SIG-M5 (cell line): ENCODE data around the gene KLHL6.

ENCODE experiments used
- DNase-seq: peaks from one replicate; lab custom pipeline; 2025; lab: John Stamatoyannopoulos, UW

The KLHL6 gene

DNA sequence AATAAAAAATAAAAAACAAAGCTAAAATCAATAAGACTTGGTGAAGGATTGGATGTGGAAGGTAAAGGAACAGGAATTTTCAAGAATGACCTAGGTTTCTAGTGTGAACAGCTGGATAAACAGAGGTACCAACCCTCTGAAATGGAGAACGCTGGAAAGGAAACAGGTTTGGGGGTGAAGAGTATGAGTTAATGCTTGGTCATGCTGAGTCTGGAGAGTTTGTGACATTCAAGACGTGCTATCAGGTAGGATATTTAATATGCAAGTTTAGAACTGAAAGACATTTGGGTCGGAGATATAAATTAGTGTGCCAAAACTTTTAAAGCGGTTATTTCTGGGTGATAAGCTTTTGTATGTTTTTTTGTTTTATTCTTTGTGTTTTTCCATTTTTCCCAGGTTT is 11.4 kb upstream of the KLHL6 start:
- DNase-seq = no peak

GRCh38 chr3:183564046-183564445 is 8.5 kb upstream of the KLHL6 start:
- no peak for DNase-seq

DNA sequence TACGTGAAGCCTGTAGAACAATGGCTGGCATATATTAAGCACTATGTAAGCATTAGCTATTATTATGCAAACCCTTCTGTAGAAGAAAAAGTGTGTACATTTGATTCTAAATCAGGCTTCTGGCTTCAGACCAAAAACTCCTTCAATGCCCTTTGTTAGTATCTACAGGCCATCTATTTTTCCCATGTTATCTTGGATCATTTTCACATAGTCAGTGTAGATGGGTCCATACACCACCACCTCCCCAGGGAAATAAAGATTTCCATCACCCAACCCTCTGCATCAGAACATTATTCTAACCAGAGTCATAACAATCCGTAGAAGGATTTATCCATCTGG is 8.0 kb upstream of the KLHL6 start:
- DNase-seq = no peak

GRCh38 chr3:183560607-183561006 is 5.1 kb upstream of the KLHL6 start:
- no peak for DNase-seq

DNA sequence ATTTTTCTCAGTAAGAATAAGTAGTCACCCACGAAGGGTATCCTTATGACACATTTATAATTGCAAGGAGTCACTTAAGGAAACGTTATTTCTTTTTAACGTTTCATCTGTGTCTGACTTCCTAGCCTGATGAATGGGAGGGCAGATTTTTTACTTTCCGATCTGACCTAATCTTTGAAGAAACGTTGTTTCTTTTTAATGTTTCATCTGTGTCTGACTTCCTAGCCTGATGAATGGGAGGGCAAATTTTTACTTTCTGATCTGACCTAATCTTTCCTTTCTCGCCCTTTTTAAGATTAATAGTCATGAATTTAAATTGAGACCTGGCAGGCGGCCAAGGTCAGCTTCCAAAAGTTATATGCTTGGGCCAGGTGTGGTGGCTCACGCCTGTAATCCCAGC is 3.0 kb upstream of the KLHL6 start:
- DNase-seq = no peak

DNA sequence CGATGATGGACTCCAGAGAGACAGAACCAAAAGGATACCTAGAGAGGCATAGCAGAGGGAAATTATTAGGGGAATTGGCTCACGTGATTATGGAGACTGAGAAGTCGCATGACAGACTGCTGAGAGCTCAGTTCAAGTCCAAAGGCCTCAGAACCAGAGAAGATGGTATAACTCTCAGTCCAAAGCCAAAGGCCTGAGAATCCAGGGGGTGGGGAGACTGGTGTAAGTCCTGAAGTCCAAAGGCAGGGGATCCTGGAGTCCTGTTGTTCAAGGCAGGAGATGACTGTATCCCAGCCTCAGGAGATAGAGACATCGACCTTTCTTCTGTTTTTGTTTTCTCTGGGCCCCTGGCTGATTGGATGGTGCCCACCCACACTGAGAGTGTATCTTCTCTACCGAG is 1.2 kb upstream of the KLHL6 start:
- DNase-seq = no peak

DNA sequence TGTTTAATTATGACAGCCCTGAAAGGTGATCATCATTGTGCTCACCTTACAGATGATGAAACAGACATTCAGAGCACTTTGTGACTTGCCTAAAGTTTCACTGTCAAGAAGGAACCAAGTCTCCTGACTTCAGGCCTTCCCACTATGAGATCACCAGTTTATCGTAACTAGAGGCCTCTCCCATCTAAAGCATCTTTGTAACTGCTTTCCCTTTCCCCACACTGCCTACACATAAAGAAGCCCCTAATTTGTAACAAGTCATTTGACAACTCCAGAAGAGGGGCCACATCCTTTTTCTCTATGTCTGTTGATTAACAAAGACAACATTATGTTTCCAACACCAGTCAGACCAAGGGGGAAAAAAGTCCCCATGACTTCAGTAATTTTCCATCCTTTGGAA is 1.1 kb downstream of the KLHL6 start:
- DNase-seq = no peak

DNA sequence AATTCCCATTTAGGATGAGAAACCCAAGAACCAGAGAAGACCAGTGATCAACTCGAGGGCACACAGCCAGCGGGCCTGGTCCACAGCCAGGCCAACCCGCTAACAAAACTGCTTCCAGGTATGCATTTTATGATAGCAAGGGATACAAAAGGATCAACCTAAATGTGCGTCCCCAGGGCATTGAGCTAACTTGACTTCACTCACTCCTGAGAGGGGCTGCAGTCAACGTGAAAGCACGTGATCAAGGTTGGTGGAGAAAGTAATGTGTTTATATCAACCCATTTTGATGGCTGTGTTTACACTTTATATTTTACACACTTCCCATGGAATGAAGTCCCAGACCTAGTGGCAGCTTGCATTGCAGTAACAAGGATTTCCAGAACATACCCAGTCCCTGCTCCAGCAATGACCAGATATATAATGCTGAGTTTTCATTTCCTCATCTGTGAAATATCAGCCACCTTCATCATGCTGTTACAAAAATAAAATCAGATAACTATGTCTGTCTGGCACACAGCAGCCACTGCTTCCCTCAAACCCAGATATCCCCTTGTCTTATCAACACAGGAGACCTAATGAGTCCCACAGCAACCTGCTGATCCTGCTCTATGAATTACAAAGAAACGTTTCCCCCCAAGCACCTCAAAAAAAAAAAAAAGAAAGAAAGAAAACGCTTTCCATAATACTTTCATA is 2.0 kb downstream of the KLHL6 start:
- DNase-seq = no peak

GRCh38 chr3:183551930-183552329 is 3.6 kb downstream of the KLHL6 start:
- no peak for DNase-seq

DNA sequence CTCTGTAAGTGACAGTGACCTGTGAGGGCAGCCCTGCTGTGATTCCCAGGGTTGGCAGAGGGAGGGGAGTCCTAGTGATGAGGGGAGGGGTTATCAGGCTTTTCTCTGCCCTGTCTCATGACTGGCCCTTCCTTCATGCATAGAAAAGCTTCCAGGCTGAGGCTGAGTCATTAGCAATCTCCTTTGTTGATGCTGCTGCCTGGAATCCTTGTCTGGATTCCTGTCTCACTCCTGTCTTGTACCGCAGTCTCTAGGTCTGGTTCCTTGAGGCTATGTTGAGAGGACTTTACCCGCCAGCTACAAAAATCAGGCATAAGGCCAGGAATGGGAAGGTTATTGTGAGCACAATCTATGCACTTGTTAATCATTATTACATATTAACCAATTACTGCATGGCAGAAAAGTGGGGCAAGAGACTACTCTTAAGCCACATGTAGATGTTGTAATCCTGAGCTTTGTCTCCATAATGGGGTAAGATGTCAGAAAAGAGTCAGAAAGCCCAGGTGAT is 7.2 kb downstream of the KLHL6 start:
- DNase-seq = no peak

GRCh38 chr3:183546625-183547024 is 8.9 kb downstream of the KLHL6 start:
- DNase-seq = no peak

DNA sequence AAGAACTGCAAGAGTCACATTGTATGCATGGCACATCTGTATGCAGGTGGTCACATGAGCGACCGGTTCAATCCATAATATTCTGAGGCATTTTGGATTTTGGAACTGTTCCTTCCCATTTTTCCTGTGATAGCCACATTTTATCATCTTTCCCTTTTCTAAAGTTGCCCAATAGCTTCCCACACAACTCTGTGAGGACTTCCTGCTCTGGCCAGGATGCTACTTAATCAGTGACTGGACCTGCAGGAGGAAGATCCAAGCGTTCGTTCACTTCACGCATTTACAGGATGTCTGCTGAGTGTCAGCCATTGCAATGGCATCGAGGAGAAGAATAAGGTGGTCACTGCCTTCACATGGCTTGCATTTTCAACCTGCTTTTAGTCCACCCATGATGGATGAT is 9.8 kb downstream of the KLHL6 start:
- no peak for DNase-seq

DNA sequence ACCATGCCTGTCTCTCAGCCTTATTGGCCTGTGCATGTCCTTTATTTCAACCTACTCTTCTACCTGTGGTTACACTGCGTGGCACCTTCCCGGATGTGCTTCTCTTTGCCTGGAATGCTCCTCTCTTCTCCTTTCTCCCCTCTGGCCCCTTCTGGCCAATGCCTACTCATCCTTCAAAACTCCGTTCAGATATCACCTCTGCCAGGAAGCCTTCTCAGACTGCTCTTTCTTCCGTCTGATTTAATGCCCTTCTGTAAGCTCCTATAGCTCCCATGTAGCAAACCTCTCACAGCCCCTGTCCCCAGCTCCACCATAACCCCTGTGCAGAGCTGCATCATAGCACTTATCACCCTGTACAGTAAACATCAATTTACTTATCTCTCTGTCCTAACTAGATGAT is 13.2 kb downstream of the KLHL6 start:
- no peak for DNase-seq

DNA sequence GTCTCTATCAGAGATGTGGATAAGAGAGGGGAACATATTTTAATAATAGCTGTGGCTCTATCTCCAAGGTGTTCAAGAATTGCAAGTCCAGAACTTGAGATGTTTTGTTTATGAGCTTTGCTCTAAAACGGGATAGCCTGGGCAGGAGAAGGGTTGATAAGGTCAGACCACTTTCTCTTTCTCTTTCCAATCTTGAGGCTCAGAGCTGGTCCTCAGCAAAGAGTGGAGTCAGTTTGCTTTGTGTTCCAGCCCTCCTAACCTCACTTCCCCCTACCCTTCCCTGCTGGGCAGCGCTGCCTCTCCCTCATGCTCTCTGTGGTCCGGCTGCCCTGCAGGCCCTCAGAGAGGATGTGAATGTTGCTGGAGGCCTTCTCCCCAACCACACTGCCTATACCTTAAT is 13.8 kb downstream of the KLHL6 start:
- no peak for DNase-seq

- DNase-seq = no peak
Observed at GRCh38 chr3:183541235-183541655, 14.3 kb downstream of the KLHL6 start.

DNA sequence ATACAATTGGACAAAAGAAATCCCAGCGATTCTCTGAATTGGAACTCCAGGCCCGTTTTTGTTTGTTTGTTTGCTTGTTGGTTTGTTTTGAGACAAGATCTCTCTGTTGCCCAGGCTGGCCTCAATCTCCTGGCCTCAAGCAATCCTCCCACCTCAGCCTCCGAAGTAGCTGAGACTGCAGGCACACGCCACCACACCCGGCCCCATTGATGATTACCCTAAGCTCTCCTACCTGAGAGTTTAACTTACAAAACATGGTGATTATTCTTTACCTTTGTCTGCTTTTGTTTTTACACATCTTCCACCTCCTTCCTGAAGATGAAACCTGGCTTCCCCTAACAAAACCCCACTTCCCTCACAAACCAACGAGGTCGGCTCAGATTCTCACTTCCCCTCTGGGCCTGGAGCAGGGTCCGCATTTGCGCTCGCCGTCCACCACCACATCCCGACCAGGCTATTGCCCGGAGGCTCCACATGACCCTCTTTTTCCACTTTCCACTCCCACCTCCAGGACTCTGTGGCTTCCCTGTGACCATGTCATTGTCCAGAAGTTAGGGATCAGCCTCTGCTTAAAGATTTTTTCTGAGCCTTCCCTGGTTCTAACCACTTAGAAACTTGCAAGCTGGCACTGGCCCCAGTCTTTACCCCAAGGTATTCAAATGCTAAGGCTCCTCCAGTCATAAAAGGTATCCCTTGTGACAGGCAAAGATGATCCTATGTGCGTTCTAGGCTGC is 14.8 kb downstream of the KLHL6 start:
- no peak for DNase-seq

DNA sequence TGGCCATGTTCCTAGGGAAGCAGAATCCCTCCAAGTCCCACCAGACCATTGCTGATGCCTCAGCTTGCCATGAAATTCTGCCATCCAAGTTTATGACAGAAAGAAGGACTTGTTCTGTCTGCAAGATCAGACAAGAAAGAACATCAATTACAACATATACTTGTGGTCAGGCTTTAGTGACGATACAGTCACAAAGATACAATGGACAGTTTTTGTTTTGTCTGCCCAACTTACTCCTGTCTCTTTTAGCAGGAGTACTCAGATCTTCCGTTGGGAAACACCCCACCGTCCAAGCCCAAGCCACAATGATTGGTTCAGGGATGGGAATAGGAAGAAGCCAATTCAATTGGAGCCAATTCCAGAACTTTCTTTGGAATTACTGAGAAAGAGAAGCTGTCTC is 15.7 kb downstream of the KLHL6 start:
- no peak for DNase-seq

DNA sequence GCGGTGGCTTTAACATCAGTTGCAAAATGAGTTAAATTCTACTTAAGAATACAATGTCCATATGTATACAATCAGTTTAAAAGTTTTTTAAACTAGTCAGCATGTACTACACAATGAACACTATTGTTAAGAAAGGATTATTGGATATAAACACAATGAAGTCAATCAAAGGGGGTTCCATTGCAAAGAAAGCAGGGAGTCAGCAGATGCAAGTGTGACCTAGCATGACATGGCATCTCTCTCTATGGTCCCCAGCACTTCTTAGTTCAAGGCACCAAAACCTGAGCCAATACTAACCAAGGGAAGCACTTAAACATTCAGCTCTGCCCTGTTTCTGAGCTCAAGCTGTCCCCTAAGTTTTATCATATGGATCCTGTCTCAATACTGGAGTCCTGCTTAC is 17.0 kb downstream of the KLHL6 start:
- no peak for DNase-seq

- peak; percentile 94 for DNase-seq
Observed at GRCh38 chr3:183537295-183537730, 18.2 kb downstream of the KLHL6 start.

- no peak for DNase-seq
Observed at GRCh38 chr3:183536238-183536880, 19.1 kb downstream of the KLHL6 start.

DNA sequence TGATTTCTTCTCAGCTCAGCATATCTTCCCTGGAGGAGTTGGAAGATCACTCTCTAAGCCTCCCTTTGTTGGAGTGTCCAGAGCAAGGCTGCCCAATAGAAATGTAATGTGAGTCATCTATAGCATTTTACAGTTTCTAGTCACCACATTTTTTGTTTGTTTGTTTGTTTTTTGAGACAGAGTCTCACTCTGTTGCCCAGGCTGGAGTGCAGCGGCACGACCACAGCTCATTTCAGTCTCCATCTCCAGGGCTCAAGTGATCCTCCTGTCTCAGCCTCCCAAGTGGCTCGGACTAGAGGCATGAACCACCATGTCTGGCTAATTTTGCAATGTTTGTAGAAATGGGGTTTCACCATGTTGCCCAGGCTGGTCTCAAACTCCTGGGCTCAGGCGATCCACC is 21.3 kb downstream of the KLHL6 start:
- DNase-seq = no peak

DNA sequence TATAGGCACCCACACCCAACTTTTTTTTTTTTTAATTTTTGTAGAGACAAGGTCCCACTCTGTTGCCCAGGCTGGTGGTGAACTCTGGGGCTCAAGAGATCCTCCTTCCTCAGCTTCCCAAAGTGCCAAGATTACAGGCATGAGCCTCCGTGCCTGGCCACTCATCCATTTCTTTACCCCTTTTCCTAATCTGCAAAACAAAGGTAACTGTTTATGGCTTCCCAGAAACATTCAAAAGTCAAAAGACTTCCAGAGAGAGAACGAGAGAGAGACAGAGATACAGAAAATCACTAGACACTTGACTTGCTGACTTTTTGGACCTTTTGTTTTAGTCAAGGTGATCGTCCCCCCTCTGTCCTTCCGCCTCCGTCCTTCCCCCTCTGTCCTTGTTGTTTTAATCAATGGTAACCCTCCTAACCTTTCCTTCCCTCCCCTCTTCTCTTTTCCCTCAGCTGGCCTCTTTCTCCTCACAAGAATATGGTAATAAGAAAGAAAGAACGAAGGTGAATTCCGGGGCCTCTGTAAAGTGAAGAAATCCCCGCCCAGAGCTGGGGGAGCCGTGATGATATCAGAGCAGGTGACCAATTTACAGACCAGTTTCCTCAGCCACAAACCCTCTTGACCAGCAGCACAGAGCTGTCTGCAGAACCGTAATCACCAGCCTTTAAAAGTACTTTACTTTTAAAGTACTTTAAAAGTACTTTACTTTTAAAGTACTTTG is 21.9 kb downstream of the KLHL6 start:
- DNase-seq = no peak
